CD4-positive, alpha-beta T cell treated with Interleukin-12 subunit alpha and Interleukin-12 subunit beta, for 1 hour (primary cell): ENCODE data around the gene TSPAN15.

Source experiments
- DNase-seq: peaks from one replicate; pipeline ENCODE4 v3.0.0-alpha.2; 2020

Gene TSPAN15

DNA sequence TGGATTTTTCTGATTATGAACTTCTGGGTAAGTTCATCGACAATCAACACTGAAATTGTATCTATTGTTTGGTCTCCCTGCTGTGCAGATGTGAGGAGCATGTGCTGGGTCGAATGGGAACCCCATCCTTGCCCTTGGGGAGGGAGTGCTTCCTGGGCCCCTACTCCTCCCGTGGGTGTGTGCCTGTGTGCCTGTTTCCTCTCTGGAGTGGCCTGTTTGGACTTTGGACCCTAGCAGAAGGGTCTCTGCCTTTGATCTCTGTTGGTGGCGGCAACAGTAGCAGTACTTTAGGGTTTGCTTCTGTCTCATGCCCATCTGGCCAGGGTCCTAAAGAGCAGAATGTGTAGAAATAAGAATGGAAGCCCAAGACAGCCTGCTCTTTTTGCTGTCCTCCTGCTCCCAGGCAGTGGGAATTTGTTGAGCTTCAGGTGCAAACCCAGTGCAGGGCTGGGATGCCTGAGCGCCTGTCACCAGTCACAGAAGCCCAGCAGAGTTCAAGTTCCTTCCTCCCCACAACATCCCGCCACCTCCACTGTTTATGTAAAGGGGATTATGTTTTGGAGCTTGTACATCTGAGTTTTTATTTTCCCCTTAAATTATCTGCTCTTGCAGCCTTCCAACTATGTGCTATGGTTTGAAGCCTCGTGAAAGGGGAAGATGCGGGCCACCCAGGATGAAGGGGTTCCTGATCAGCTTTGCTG, 33.1 kb upstream of the TSPAN15 start:
- DNase-seq, result no peak

DNA sequence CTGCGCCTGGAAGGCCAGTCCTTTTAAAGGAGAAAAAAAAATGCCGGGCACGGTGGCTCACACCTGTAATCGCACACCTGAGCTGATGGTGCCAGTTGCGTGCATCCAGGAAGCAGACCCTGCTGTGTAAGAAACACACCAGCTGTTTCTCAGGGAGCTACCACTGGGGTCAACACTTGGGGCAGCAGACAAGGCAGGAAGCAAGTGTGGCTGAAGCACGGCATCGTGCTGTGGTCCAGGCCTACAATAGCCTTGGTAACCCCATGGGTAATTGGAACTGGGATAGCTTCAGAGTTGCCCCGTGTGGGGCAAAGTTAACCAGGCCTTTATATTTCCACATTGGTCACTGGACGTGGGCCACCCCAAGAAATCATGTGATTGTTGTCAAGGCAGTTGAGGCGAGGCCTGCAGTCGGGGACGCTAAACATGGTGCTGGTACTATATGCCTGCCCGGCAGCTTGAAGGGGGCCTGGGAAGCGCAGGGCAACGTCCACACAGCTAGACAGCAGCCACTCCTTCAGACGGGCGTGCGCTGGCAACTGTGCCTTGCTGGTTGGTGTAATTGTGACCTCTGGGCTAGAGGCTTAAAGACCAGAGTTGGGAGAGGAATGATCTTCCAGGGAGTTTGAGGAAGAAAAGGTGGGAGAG, 32.0 kb upstream of the TSPAN15 start:
- DNase-seq, result no peak

DNA sequence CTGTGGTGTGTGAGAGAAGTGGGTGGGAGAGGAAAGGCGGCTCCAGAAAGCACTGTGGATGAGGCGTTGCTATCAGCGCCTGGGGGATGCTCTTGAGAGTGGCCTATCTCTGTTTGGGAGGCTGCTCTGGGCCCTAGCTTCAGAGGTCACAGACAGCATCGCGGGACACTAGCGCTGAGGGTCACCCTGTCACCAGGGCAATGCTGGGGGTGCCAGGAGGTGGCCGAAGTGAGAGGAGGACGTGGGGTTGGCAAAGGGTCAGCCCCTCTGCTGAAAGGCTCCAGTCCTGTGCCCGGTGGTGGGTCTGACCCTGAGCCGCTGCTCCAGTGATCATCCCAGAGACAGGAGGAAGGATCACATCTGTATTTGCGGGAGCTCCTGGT, 31.5 kb upstream of the TSPAN15 start:
- DNase-seq, result no peak

DNA sequence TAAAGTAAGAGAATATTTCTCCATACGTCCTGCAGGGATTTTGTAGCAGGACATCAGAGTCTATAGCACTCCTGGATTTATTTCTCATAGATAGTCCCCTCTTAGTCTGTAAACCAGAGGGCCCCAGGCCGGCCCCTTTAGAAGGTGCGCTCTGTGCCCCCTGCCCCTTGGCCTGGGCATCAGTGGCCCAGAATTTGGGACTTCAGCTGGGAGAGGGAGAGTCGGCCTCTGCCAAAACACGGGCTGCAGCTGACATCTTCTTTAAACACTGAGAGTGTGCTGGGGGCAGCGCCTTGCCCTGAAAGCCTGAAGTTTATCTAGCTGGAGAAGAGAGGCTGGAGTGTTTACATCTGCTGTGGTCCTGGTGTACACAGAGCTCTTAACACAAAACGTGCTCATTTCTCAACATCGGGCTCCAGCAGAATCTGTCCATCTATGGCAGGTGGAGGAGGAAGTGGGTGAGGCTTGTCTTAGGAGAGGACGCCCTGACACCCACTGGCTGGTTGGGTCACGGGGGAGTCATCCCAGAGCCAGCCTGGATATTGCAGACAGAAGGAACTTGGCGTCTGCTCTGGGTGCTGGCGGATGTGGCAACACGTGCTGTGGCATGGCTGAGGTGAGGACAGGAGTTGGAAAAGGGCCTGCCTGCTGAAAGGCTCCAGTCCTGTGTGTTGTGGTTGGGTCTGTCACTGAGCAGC, 29.5 kb upstream of the TSPAN15 start:
- no peak for DNase-seq

DNA sequence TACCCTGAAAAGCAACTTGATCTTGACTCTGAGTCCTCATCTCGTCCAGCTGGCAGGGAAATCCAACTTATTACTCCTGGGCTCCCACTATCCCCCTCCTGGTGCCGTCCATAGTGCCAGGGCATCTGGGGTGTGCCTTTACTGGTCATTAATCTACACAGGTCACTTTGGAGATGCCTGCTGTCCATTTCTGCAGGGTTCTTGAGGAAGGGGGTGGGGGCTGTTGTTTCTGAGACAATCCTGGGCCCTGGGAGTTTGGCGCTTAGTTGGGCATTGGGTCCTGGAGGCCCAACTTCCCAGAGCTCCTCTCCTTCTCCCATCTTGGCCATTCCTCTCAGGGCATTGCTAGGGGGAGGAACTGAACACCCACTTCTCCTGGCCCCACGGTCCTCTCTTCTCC, 28.6 kb upstream of the TSPAN15 start:
- DNase-seq, result no peak

DNA sequence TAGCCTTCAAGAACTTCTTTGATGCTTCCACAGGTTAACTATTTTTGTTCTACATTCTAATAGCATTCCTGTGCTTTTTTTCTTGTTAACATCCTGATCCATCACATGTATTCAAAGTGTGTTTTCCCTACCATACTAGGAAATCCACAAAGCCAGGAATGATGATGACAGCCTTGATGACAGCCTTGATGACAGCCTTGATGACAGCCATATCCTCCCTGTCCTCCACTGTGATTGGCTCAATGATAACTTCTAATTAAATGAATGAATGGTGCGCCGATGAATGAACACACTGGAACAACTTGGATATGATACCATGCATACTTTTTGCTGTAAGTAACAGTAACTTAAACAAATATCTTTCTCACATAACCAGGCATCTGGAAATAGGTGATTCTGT, 26.2 kb upstream of the TSPAN15 start:
- DNase-seq, result no peak

DNA sequence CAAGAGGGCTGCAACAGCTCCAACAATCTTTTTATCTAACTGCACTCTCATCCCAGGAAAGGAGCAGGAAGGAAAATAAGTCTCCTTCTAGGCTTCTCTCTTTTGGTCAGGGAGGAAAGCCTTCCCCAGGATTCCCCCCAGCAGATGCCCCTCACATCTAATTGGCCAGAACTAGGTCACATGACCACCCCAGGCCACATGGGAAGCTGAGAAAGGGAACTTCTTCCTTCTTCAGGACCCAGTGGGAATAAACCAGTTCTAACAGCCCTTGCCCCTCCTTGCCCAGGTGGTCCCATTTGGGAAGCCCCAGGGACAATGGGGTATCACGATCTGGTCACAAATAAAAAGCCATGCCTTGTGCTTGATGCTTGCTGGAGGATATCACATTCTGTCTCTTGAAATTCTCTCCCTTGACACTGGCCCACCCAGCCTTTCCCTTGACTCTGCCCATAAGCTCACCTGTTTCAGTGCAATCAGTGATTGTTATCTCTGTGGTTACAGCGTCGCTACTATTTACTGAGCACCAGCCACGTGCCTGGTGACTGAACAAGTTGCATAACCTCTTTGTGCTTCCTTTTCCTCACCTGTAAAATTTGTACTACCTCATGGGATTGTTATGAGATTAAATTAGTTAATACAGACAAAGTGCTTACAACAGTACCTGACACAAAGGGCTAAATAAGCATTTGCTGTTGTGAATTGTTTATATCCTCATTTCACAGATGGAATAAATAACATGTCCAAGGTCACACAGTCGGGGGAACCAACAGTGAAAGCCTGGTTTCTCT, 25.6 kb upstream of the TSPAN15 start:
- peak; percentile 78 for DNase-seq

DNA sequence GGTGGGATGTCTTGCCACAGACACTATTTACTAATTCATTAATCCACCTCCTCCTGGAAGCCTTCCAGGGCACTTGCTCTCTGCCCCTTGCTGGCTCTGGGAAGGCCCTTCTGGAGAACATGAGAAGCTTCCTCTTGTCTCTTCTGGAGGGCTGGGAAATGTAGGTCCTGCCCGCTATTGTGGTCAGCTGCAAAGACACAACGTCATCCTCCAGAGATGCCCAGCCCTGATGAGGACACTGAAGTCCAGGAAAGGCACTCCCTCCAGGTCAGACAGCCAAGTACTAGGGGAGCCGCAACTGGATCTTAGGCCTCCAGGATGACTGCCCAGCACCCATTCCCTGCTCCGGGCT, 24.9 kb upstream of the TSPAN15 start:
- no peak for DNase-seq

DNA sequence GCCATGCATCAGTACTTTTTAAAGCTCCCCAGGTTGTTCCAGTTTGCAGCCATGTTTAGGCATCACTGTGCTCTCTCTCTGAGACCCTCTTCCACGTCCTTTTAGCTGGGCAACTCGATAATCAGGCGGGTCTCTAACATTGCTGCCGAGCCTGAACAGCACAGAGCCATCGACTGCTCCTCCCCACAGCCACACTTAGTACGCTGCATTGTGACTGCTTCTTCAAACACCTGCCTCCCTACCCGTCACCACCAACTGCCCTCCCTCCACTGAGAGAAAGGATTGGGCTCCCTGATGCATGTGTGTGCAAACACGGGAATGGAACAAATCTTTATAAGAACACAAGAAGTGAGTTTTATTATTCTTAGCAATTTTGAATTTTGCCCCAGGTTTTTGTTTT, 23.1 kb upstream of the TSPAN15 start:
- no peak for DNase-seq

DNA sequence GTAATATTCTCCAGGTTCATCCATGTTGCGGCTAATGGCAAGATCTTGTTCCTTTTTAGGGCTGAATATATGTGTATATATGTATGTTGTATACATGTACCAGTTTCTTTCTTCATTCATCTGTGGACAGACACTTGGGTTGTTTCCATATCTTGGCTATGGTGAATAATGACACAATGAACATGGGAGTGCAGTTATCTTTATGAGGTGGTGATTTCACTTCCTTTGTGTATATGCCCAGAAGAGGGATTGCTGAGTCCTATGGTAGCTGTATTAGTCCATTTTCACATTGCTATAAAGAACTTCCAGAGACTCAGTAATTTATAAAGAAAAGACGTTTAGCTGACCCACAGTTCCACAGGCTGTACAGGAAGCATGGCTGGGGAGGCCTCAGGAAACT, 17.1 kb upstream of the TSPAN15 start:
- no peak for DNase-seq

DNA sequence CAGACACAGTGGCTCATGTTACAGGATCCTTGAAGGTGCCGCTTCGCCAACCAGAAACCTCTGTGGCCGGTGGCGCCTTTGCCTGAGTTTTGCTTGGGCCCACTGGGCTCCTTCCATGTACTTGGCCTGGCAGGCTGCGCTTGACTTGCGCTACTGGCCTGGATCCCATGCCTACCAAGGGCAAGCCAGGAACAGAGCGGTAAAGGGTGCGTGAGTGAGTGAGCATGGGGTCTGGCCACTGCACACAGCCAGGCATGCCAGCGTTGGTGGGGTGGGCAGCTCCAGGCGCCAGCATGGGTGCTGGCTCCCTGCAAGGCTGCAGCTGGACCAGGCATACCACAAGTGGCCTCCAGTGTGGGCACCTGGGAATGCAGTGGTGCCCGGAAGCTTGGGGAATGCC, 16.3 kb upstream of the TSPAN15 start:
- no peak for DNase-seq

DNA sequence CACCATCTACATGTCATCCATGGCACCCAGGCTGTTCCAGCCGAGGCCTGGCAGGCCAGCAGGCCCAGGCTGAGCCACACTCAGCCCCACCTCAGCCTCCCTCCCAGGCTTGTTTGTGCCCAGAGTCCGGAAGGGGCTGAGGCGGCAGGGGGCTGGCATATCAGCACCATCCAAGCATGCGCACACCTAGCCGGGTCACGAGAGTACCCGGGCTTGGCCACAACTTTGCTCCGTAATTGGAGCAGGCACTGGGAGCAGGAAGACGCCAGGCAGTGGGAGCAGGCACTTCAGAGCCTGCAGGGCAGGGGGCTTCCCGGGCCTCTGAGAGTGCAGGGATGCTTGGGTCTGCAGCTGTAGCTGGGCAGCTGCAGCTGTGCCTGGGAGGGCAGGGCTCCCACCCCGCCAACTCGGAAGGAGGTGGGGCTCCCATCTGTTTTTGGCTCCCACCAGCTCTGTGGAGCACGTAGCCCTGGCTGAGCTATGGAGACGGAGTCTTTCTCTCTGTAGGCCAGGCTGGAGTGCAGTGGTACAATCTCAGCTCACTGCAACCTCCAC, 15.2 kb upstream of the TSPAN15 start:
- no peak for DNase-seq

DNA sequence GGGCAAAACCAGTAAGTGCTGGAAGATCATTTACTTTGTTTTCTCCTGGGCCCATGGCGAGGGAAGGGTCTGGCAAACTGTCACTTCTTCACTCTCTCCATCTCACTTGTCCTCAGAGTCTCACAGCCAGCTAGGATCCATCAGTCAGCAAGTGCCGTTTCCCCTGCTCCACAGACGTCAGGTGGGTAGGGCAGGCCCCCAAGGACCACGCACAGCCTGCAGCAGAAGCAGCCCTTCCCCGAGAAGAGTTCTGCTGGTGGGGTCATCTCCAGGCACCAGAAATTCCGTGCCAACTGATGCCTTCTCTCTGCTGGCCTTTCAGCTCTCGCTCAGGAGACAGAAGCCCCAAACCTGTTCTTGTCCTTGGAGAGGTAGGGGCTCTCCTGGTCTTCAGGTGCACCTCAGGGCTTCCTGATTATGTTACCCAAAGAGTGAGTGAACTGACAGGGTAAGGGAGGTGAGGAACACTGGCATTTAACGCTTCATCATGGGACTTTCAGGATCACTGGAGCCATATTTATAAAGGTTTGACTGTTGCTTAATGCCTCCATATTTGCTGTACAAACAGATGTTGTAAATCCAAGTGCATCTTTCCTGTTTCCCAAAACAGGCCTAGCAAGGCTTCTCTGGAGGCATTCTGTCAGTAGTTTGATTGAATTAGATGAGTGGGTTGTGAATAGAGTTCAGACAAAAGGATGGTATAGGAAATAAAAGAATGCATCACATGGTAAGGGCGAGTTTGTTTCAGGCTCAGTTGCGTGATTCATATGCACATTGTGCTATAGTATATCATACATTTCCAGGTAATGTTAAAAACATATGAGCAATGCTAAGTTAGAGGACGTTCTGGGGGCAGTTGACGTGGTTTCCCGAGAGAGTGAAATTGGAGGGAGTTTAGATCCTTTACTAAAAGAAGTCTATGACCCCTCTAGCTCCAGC, 13.7 kb upstream of the TSPAN15 start:
- no peak for DNase-seq

DNA sequence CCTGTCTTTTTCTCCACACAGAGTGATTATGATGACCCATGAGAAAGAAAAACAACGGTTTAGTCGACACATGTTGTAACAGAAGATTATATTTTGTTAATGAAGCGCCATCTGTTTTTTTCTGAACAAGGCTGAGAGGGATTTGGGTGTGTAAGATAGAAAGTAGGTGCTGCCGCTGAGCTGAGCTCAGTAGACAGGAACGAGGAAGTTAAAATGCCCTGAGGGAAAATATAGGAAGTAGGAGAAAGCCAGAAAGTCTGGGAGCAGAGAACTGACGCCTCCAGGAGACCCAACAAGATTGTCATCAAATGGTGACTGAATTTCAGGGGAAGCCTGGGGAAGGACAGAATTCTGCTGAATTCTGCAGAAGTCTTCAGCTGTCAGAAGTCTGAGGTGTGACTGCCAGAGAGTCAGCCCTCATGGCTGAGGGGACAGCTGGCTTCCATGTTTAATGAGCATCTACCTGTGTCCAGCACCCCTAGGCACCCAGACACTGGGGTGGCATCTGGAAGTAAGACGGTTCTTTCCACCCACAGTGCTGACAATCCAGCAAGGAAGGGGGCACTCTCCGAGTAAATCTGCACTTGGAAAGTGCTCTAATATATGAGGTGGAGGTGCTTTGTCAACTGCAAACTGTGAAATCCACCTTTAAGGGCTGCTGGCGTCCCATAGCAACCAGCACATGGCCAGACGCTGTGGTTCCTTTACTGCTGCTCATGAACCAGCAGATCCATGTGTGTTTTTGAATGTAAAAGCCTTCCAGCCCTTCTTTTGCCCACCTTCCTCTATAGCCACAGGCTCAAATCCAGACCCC, 12.5 kb upstream of the TSPAN15 start:
- DNase-seq, result no peak

DNA sequence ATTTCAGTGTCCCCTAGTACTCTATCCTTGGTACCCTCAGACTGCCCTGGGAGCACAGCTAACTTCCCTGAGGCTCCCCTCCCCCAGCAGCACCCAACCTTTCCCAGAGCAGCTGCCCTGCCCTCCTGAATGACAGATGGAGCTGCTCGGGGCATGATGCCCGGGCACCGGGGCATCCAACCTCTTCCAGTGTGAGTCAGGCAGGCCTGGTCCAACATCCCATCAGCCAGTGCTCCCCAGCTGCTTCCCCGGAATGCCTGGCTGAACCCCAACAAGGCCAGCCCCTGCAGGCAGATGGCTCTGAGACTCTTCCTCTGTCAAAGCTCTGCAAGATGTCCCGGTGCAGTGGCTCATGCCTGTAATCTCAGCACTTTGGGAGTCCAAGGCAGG, 11.9 kb upstream of the TSPAN15 start:
- no peak for DNase-seq

DNA sequence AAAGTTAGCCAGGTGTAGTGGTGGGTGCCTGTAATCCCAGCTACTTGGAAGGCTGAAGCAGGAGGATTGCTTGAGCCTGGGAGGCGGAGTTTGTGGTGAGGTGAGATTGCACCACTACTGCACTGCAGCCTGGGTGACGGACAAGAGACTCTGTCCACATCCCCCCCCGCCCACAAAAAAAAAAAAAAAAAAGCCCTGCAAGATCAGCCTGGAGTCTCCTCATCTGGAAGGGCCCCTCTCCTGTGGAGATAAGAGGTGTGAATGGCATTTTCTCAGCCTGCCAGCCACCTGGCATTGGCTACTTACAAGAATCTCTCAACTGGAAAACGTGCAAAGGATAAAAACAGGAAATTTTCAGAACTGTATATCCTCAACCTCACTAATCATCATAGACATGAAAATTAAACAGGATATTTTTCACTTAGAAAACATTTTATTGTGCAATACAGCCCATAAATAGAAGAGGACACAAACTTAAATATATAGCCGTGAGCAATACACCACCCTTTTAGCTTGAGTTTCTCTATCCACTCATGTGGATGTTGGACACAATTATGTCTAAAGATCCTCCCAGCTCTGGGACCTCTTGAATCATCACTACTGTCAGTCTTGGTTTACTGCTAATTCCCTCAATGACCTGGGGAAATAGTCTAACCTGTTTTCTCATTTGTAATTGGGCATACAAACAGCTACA, 11.3 kb upstream of the TSPAN15 start:
- no peak for DNase-seq

DNA sequence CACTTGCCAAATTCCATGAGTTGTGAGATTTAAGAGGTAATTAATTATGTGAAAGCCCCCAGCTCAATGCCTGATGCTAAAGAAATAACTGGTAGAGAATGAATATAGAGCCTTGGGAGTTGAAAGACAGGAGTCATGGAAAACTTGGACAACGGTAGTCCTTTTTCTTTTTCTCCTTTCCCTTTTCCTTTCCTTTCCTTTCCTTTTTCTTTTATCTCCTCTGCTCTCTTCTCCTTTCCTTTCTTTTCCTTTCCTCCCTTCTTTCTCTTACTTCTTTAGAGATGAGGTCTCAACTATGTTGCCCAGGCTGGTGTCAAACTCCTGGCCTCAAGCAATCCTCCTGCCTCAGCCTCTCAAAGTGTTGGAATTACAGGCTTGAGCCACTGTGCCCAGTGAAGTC, 7.9 kb upstream of the TSPAN15 start:
- no peak for DNase-seq

DNA sequence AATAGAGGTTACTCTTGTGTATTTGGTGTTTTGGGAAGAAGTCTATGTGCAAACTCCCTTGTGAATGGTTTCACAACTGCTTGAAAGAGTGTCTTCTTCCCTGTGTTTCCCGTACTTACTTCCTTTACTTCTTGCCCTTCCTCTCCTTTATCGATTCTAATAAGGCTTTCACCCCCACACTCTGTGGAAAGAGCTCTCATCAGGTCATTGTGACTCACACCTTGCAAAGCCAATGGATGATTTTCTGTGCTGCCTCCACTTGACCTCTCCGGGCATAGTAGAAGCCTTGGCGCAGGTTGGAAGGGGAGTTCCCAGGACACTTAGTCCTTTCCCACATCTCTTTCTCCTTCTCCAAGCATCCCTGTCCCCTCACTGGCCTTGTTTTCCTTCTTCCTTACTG, 6.2 kb upstream of the TSPAN15 start:
- no peak for DNase-seq

DNA sequence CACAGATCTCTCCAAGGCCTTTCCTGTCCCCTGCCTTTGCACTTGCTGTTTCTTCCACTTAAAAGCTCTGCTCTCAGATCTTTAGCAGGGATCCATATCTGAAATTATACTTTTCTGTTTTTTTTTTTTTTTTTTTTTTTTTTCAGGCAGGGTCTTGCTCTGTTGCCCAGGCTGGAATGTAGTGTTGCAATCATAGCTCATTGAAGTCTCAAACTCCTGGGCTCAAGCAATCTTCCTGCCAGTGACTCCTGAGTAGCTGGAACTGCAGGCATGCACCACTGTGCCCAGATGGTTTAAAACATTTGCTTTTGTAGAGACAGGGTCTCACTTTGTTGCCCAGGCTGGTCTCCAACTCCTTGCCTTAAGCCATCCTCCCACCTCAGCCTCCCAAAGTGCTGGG, 5.0 kb upstream of the TSPAN15 start:
- DNase-seq, result no peak

DNA sequence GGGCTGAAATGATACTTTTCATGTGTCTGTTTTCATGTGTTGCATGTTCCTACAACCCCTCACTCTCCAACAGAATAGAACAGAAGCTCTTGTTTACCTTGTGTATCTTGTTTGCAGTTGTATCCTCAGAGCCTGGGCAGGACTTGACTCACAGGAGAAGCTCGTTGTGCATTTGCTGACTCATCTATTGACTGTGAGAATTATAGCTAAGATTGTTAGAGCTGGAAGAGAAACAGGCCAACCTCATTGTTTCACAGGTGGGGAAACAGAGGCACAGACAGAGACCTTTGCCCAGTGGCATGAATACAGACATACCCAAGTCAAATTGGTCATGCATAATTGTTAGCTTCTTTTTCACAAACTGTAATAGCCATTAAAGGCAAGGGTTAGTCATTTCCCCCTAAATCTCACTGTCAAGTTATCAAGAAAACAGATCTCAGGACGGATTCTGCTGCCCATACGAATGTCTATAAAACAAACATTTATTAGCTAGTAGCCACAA, 4.6 kb upstream of the TSPAN15 start:
- DNase-seq, result no peak

DNA sequence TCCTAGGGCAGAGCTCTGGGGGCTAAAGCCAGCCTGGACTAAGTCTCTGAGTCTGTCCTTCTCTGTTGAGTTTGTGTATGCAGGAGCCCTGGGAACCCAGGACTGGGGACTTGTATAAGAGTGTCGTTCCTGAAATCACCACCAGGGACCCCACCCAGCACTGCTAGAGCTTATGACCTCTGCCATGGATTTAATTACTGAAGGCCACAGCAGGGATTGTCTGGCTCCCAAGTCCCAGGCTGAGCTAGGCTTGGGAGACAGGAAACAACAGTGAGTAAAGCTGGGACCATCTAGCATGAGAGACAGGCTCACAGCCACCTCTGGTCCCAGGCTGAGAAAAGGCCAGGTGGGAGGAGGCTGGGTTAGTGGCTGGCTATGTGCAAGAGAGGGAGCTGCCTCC, 1.4 kb upstream of the TSPAN15 start:
- DNase-seq, result peak; percentile 61
